ENCODE measurements around the gene DNM3.

GRCh38 chr1:171803461-171804022 is 37.8 kb upstream of the DNM3 start:
- TF ChIP-seq ZBTB7A (IDR thresholded peaks at IDR 0.05; ENCODE audit: low read depth) (no peak), TEAD4 (IDR thresholded peaks at IDR 0.05) (no peak), MAX (IDR thresholded peaks at IDR 0.05) (no peak), RAD21 (IDR thresholded peaks at IDR 0.05; ENCODE audit: low read depth) (no peak), REST (IDR thresholded peaks at IDR 0.05; ENCODE audit: low read depth) (no peak), USF1 (IDR thresholded peaks at IDR 0.05) (no peak), CREB1 (IDR thresholded peaks at IDR 0.05; ENCODE audit: low read depth) (no peak), TAF1 (IDR thresholded peaks at IDR 0.05; ENCODE audit: low read depth) (no peak), YY1 (IDR thresholded peaks at IDR 0.05; ENCODE audit: low read depth) (no peak), EP300 (IDR thresholded peaks at IDR 0.05; ENCODE audit: borderline replicate concordance) (no peak), CEBPB (IDR thresholded peaks at IDR 0.05) (no peak), EGR1 (IDR thresholded peaks at IDR 0.05) (no peak), TCF12 (IDR thresholded peaks at IDR 0.05; ENCODE audit: low read depth) (no peak), FOXM1 (IDR thresholded peaks at IDR 0.05; ENCODE audit: borderline replicate concordance, low read depth) (no peak)
